Central memory CD8-positive, alpha-beta T cell (primary cell): ENCODE results near the gene ADSS1.

Experiments used
- ATAC-seq: fragments of 150-1000 bp; cut with Tn5 transposase; replicated peaks from 2 replicates; pipeline ENCODE4 v1.10.0; 2022; ENCODE audit warnings: mild to moderate bottlenecking, moderate FRiP score, moderate number of reproducible peaks; ENCODE audit not compliant: poor library complexity, severe bottlenecking; ENCODE audit errors: extremely low read depth
- DNase-seq, 2 donors: peaks; one replicate each; pipeline ENCODE4 v3.0.0; 2021; ENCODE audit warnings: low spot score in 2 of 2
- H3K27ac Mint-ChIP-seq: one replicate; pipeline ENCODE4 v1.8.0; 2022; ENCODE audit warnings: low read depth, mild to moderate bottlenecking, moderate library complexity, mixed read lengths
- H3K27me3 Mint-ChIP-seq: one replicate; pipeline ENCODE4 v1.8.0; 2022; ENCODE audit warnings: mixed read lengths
- H3K36me3 Mint-ChIP-seq: one replicate; pipeline ENCODE4 v1.8.0; 2022; ENCODE audit warnings: mild to moderate bottlenecking, moderate library complexity, mixed read lengths; ENCODE audit not compliant: insufficient read depth
- H3K4me1 Mint-ChIP-seq: one replicate; pipeline ENCODE4 v1.8.0; 2022; ENCODE audit warnings: mixed read lengths
- H3K4me3 Mint-ChIP-seq: one replicate; pipeline ENCODE4 v1.8.0; 2022; ENCODE audit warnings: mild to moderate bottlenecking, moderate library complexity, mixed read lengths
- H3K9me3 Mint-ChIP-seq: one replicate; pipeline ENCODE4 v1.8.0; 2022; ENCODE audit warnings: mixed read lengths

The ADSS1 gene

GRCh38 chr14:104796687-104797081 is 72.7 kb downstream of the ADSS1 start:
- Mint-ChIP-seq H3K27me3 (no peaks in the 10 kb centered on the region), H3K9me3 (no peaks in the 10 kb centered on the region), H3K4me3 (peak overlapping the region; percentile 74), H3K36me3 (peaks cover 20% of the 10 kb centered on the region), H3K27ac (peak overlapping the region; percentile 46), H3K4me1 (peaks cover 48% of the 10 kb centered on the region)
- ATAC-seq, result no peak
- no peak for DNase-seq
